Activated T-cell treated with anti-CD3 and anti-CD28 coated beads, Interleukin-2, amount 50 U/mL, for 72 hours (primary cell): ENCODE measurements around the gene FGFBP3. TPM values are rescaled to one million over a fixed set of nuclear protein-coding genes. Genes with fewer than 3 reads are reported as not detected.
"Not testable (repeated sequence)": the region's sequence is repeated elsewhere in the genome, so short reads cannot be mapped to it uniquely, and the experiment has no call there.

Experiments used
- ATAC-seq, 2 donors: fragments of 150-1000 bp; cut with Tn5 transposase; replicated peaks in 1 of 2; 2 replicates each; pipeline ENCODE4 v1.10.0; 2021; ENCODE audit warnings: moderate library complexity in 2 of 2, mild to moderate bottlenecking in 1 of 2
- DNase-seq, 2 donors: peaks; one replicate each; pipeline ENCODE4 v3.0.0; 2021 to 2022; ENCODE audit warnings: mixed read lengths in 1 of 2
- H3K27ac Mint-ChIP-seq: one replicate; pipeline ENCODE4 v1.8.0; 2022; ENCODE audit warnings: mild to moderate bottlenecking, moderate library complexity, mixed read lengths
- H3K27me3 Mint-ChIP-seq: one replicate; pipeline ENCODE4 v1.8.0; 2022; ENCODE audit warnings: low read depth, mixed read lengths
- H3K36me3 Mint-ChIP-seq, 2 donors: one replicate each; pipeline ENCODE4 v1.8.0; 2022; ENCODE audit warnings: mixed read lengths in 2 of 2, mild to moderate bottlenecking in 1 of 2; ENCODE audit not compliant: insufficient read depth in 2 of 2
- H3K4me1 Mint-ChIP-seq: one replicate; pipeline ENCODE4 v1.8.0; 2022; ENCODE audit warnings: low read depth, mixed read lengths
- H3K4me3 Mint-ChIP-seq, 2 donors: one replicate each; pipeline ENCODE4 v1.8.0; 2022; ENCODE audit warnings: mild to moderate bottlenecking in 2 of 2, mixed read lengths in 2 of 2, moderate library complexity in 2 of 2
- H3K9me3 Mint-ChIP-seq, 2 donors: one replicate each; pipeline ENCODE4 v1.8.0; 2022; ENCODE audit warnings: mixed read lengths in 2 of 2
- total RNA-seq, 2 donors: library from RNA; stranded (reverse); gene quantifications; one replicate each; pipeline ENCODE4 v1.2.3, GENCODE V29; 2022

FGFBP3 gene
- total RNA-seq, 2 donors from 2014 or later, result 1.1 to 1.4 TPM

GRCh38 chr10:91924212-91925021, 15.1 kb upstream of the FGFBP3 start:
- no peaks in the 10 kb centered on the region for H3K9me3 Mint-ChIP-seq
- peak overlapping the region; percentile 92 for H3K27ac Mint-ChIP-seq
- no peak for DNase-seq
- H3K4me3 Mint-ChIP-seq, result peak overlapping the region; percentile 91 to 96
- H3K27me3 Mint-ChIP-seq, result no peaks in the 10 kb centered on the region
- peaks cover 10 to 19% of the 10 kb centered on the region in 2 donors for H3K36me3 Mint-ChIP-seq
- no peak for ATAC-seq
- H3K4me1 Mint-ChIP-seq, result peaks cover 50% of the 10 kb centered on the region

GRCh38 chr10:91923371-91924211, 14.3 kb upstream of the FGFBP3 start, which contains the start of gene BTAF1:
Gene BTAF1 (plus strand): TSS chr10:91923770. CDS start chr10:91924077, 307 bp downstream.
- Mint-ChIP-seq H3K27me3 (no peaks in the 10 kb centered on the region), H3K4me3 (peak within 1 kb of the TSS; percentile 91 to 96), H3K9me3 (no peaks in the 10 kb centered on the region), H3K4me1 (peaks cover 44% of the 10 kb centered on the region), H3K27ac (peak within 1 kb of the TSS; percentile 92), H3K36me3 (peaks cover 12 to 19% of the 10 kb centered on the region in 2 donors)
- DNase-seq (peak; percentile 93), ATAC-seq (peak; percentile 98 to 99)

GRCh38 chr10:91919651-91920050, 10.4 kb upstream of the FGFBP3 start:
- Mint-ChIP-seq H3K27ac (no peak overlapping the region), H3K9me3 (no peaks in the 10 kb centered on the region), H3K27me3 (peaks cover 22% of the 10 kb centered on the region), H3K4me3 (no peak overlapping the region), H3K4me1 (peaks cover 14% of the 10 kb centered on the region), H3K36me3 (peaks cover 4% of the 10 kb centered on the region in 2 donors)
- DNase-seq (no peak), ATAC-seq (no peak)

GRCh38 chr10:91910467-91910866, 1.2 kb upstream of the FGFBP3 start:
- Mint-ChIP-seq H3K36me3 (peaks cover 0 to 5% of the 10 kb centered on the region in 2 donors), H3K4me1 (peaks cover 28% of the 10 kb centered on the region), H3K4me3 (no peak overlapping the region), H3K27me3 (peaks cover 12% of the 10 kb centered on the region), H3K27ac (no peak overlapping the region), H3K9me3 (no peaks in the 10 kb centered on the region)
- DNase-seq (no peak), ATAC-seq (no peak)

GRCh38 chr10:91908337-91909116, 759 bp downstream of the FGFBP3 start:
- peak overlapping the region; percentile 91 for H3K27ac Mint-ChIP-seq
- H3K4me3 Mint-ChIP-seq, result peak overlapping the region; percentile 94 to 95
- peaks cover 28% of the 10 kb centered on the region for H3K4me1 Mint-ChIP-seq
- DNase-seq, result peak; percentile 79
- peaks cover 9% of the 10 kb centered on the region for H3K27me3 Mint-ChIP-seq
- peaks cover 0 to 7% of the 10 kb centered on the region in 2 donors for H3K36me3 Mint-ChIP-seq
- ATAC-seq, result peak; percentile 90 to 91
- no peaks in the 10 kb centered on the region for H3K9me3 Mint-ChIP-seq

- peaks cover 0 to 7% of the 10 kb centered on the region in 2 donors for H3K36me3 Mint-ChIP-seq
- no peaks in the 10 kb centered on the region for H3K9me3 Mint-ChIP-seq
- peaks cover 3% of the 10 kb centered on the region for H3K27me3 Mint-ChIP-seq
- no peak for ATAC-seq
- peak overlapping the region; percentile 94 to 95 for H3K4me3 Mint-ChIP-seq
- H3K27ac Mint-ChIP-seq, result peak overlapping the region; percentile 91
- DNase-seq, result no peak
- peaks cover 29% of the 10 kb centered on the region for H3K4me1 Mint-ChIP-seq
Measured at GRCh38 chr10:91907914-91908336, 1.4 kb downstream of the FGFBP3 start.

- DNase-seq, result no peak
- Mint-ChIP-seq H3K9me3 (peaks cover 0 to 1% of the 10 kb centered on the region in 2 donors), H3K4me1 (peaks cover 38% of the 10 kb centered on the region), H3K27ac (peak overlapping the region; percentile 91), H3K36me3 (peaks cover 0 to 7% of the 10 kb centered on the region in 2 donors), H3K27me3 (no peaks in the 10 kb centered on the region), H3K4me3 (peak overlapping the region; percentile 94 to 95)
- no peak for ATAC-seq
Measured at GRCh38 chr10:91907033-91907594, 2.2 kb downstream of the FGFBP3 start.

- DNase-seq, result peak; percentile 62 to 76
- peak; percentile 100 for ATAC-seq
- Mint-ChIP-seq H3K9me3 (peaks cover 0 to 1% of the 10 kb centered on the region in 2 donors), H3K27me3 (peaks cover 11% of the 10 kb centered on the region), H3K27ac (peak overlapping the region; percentile 88), H3K4me3 (peak overlapping the region; percentile 32 to 71), H3K4me1 (peaks cover 38% of the 10 kb centered on the region), H3K36me3 (peaks cover 0 to 4% of the 10 kb centered on the region in 2 donors)
Measured at GRCh38 chr10:91901784-91902677, 7.3 kb downstream of the FGFBP3 start.

GRCh38 chr10:91897421-91897820, 11.9 kb downstream of the FGFBP3 start:
- peaks cover 22% of the 10 kb centered on the region for H3K4me1 Mint-ChIP-seq
- peaks cover 0 to 1% of the 10 kb centered on the region in 2 donors for H3K9me3 Mint-ChIP-seq
- DNase-seq, result no peak
- no peak overlapping the region for H3K4me3 Mint-ChIP-seq
- H3K27me3 Mint-ChIP-seq, result peaks cover 18% of the 10 kb centered on the region
- no peaks in the 10 kb centered on the region for H3K36me3 Mint-ChIP-seq
- ATAC-seq, result no peak
- H3K27ac Mint-ChIP-seq, result no peak overlapping the region

- DNase-seq, result no peak
- Mint-ChIP-seq H3K27ac (no peak overlapping the region), H3K4me1 (peaks cover 11% of the 10 kb centered on the region), H3K27me3 (peaks cover 18% of the 10 kb centered on the region), H3K4me3 (no peak overlapping the region), H3K36me3 (no peaks in the 10 kb centered on the region), H3K9me3 (no peaks in the 10 kb centered on the region)
- no peak for ATAC-seq
Measured at GRCh38 chr10:91896212-91896756, 13.0 kb downstream of the FGFBP3 start.

GRCh38 chr10:91894261-91894685, 15.0 kb downstream of the FGFBP3 start:
- peaks cover 22% of the 10 kb centered on the region for H3K27me3 Mint-ChIP-seq
- not testable (repeated sequence) for H3K9me3 Mint-ChIP-seq, H3K4me1 Mint-ChIP-seq, H3K4me3 Mint-ChIP-seq, DNase-seq, H3K27ac Mint-ChIP-seq, H3K36me3 Mint-ChIP-seq, ATAC-seq
